GM18508 (cell line): ENCODE data around the gene PLEKHA1.

Experiments used
- ATAC-seq: cut with Tn5 transposase; IDR thresholded peaks from one replicate; pipeline ENCODE4 v1.9.1; 2021; ENCODE audit warnings: moderate number of reproducible peaks; ENCODE audit not compliant: insufficient read depth, unreplicated experiment

Gene PLEKHA1

GRCh38 chr10:122374237-122374858 is at the start of gene PLEKHA1:
TSS of gene PLEKHA1 (plus strand) at chr10:122374708. CDS start at chr10:122393201, 18,493 bp downstream.
- no peak for ATAC-seq

- ATAC-seq, result no peak
Measured at GRCh38 chr10:122325235-122325634, 49.3 kb upstream of the PLEKHA1 start.

GRCh38 chr10:122326385-122326784 is 48.1 kb upstream of the PLEKHA1 start:
- ATAC-seq, result no peak

GRCh38 chr10:122326806-122327205 is 47.7 kb upstream of the PLEKHA1 start:
- no peak for ATAC-seq

GRCh38 chr10:122327237-122328206 is 47.0 kb upstream of the PLEKHA1 start:
- ATAC-seq, result no peak

- ATAC-seq, result no peak
Measured at GRCh38 chr10:122328676-122329075, 45.8 kb upstream of the PLEKHA1 start.

GRCh38 chr10:122329416-122329815 is 45.1 kb upstream of the PLEKHA1 start:
- no peak for ATAC-seq

GRCh38 chr10:122331100-122331499 is 43.4 kb upstream of the PLEKHA1 start:
- no peak for ATAC-seq

GRCh38 chr10:122331615-122332446 is 42.7 kb upstream of the PLEKHA1 start:
- no peak for ATAC-seq

- no peak for ATAC-seq
Measured at GRCh38 chr10:122333037-122333436, 41.5 kb upstream of the PLEKHA1 start.

GRCh38 chr10:122336332-122336731 is 38.2 kb upstream of the PLEKHA1 start:
- ATAC-seq, result no peak

- ATAC-seq, result no peak
Measured at GRCh38 chr10:122336961-122337360, 37.5 kb upstream of the PLEKHA1 start.

GRCh38 chr10:122338609-122339441 is 35.7 kb upstream of the PLEKHA1 start:
- no peak for ATAC-seq

GRCh38 chr10:122341141-122341810 is 33.2 kb upstream of the PLEKHA1 start:
- no peak for ATAC-seq

GRCh38 chr10:122342293-122343134 is 32.0 kb upstream of the PLEKHA1 start:
- no peak for ATAC-seq

- no peak for ATAC-seq
Measured at GRCh38 chr10:122343135-122343800, 31.2 kb upstream of the PLEKHA1 start.

GRCh38 chr10:122343936-122344335 is 30.6 kb upstream of the PLEKHA1 start:
- no peak for ATAC-seq

- ATAC-seq, result no peak
Measured at GRCh38 chr10:122344741-122345258, 29.7 kb upstream of the PLEKHA1 start.
